Ovary (tissue), 9 donors: ENCODE data around the gene KCNJ4. TPM values are rescaled to one million over a fixed set of nuclear protein-coding genes. Genes with fewer than 3 reads are reported as not detected.

ENCODE experiments used
- DNase-seq, 5 donors: peaks; one replicate each; pipeline ENCODE4 v3.0.0-alpha.2; 2019 to 2020
- H3K27ac ChIP-seq, 2 donors: fragments of 200-600 bp; one replicate each; pipeline versions ENCODE4 v1.5.1 to v1.8.0; 2019 to 2022
- H3K27me3 ChIP-seq: fragments of 200-600 bp; one replicate; pipeline ENCODE4 v1.8.0; 2022
- H3K36me3 ChIP-seq: fragments of 200-600 bp; sonication (generic); one replicate; pipeline ENCODE4 v1.5.1; 2019
- H3K4me1 ChIP-seq: one replicate; pipeline ENCODE4 v1.8.1; 2013; ENCODE audit warnings: mild to moderate bottlenecking, moderate library complexity; ENCODE audit not compliant: insufficient read depth
- H3K4me3 ChIP-seq: fragments of 200-600 bp; sonication (generic); one replicate; pipeline ENCODE4 v1.5.1; 2017
- H3K9me3 ChIP-seq, 2 donors: fragments of 200-600 bp in 1 of 2; sonication (generic) in 1 of 2; one replicate each; pipeline versions ENCODE4 v1.5.1 to v1.8.1; 2013 to 2019; ENCODE audit warnings: mild to moderate bottlenecking in 1 of 2, moderate library complexity in 1 of 2
- EP300 ChIP-seq: sonication (generic); formaldehyde crosslinking; IDR thresholded peaks from one replicate; pipeline ENCODE4 v1.6.1; 2017; ENCODE audit warnings: antibody characterized with exemption
- POLR2A ChIP-seq: fragments of 450-650 bp; IDR thresholded peaks from one replicate; pipeline ENCODE4 v1.6.1; 2017; ENCODE audit warnings: antibody characterized with exemption, mild to moderate bottlenecking, moderate library complexity
- WGBS, 3 donors: extraction: QIAGEN DNeasy Blood & Tissue Kit in 1 of 3; methylation state at CpG; one replicate each; pipeline versions ENCODE4 v1.1.5 to v1.1.7; 2013 to 2017; 5-methylcytosine and 5-hydroxymethylcytosine counted together
- intact Hi-C, 4 donors: fragments of 100-400 bp; cut with DNase I; formaldehyde crosslinking; loops; one replicate each; pipeline versions ENCODE4 v1.11.0 to v1.15.1; 2022 to 2023
- polyA plus RNA-seq, 2 donors: library from polyadenylated mRNA; stranded (reverse); fragments of 200-250 nt in 1 of 2; fragments of 350-450 nt in 1 of 2; fragmentation: Illumina TruSeq in 1 of 2; extraction: RNeasy Lipid Tissue Mini Kit (QIAGEN cat#74804) in 1 of 2; gene quantifications; one replicate each; pipeline ENCODE4 v1.2.3, GENCODE V29; 2013 to 2014
- total RNA-seq, 7 donors: library from RNA; depleted of rRNA in 2 of 7; stranded (reverse); fragments of >200 nt in 2 of 7; fragmentation: NEBNext Ultra II Directional in 3 of 7; extraction: Animal tissue kit (Norgen Biotek cat#: 25700) in 3 of 7; gene quantifications; one replicate each; pipeline versions ENCODE4 v1.1.0 to v1.2.4, GENCODE V29; 2016 to 2023
- TF ChIP-seq, protein P1 (sequence below), 3 donors: fragments of 450-650 bp in 2 of 3; fragments of 200-600 bp in 1 of 3; IDR thresholded peaks; one replicate each; pipeline versions ENCODE4 v1.5.1 to v1.8.0; 2016 to 2022; ENCODE audit warnings: antibody characterized with exemption in 3 of 3, mild to moderate bottlenecking in 1 of 3
- donor health status: DM: no; HTN: no; CAD: no; lungs with moderate emphysema.
- donor health status: DM: no; HTN: no; CAD: no.
- donor health status: Bipolar disorder and iron deficiency.
- donor health status: DM: yes; HTN: yes; CAD: no.
- donor health status: DM: no; HTN: no; CAD: no.
- donor health status: DM: yes; HTN: yes; CAD: no.

The KCNJ4 gene
- total and polyA plus RNA-seq, 9 donors, result 0.02 to 0.62 TPM; not detected in 7

DNA sequence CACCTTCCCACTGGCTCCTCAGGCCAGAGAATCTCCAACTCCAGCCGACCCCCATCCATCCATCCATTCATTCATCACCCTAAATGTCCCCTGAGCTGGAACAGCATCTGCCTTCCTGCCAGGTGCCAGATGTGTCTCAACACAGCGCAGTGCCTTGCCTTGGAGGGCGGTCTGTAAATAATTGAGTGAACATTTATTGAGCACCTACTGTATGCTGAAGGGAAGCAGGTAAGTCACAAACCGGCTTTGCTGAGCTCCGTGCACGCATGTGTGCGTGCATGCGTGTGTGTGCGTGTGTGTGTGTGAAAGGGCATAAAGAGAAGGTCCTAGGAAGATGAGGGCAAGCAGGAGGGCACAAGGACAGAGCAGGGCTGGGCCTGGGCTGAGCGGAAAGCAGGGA is 10.2 kb downstream of the KCNJ4 start:
- peaks cover 3% of the 10 kb centered on the region for H3K27me3 ChIP-seq
- WGBS, 3 donors, result 80 to 89% (median 87%) methylated on average over 10 of the region's 10 CpGs
- no peaks in the 10 kb centered on the region for H3K4me1 ChIP-seq
- H3K36me3 ChIP-seq, result no peaks in the 10 kb centered on the region
- intact Hi-C loops, result no loop called here
- H3K4me3 ChIP-seq, result no peak overlapping the region
- H3K27ac ChIP-seq, result no peak overlapping the region
- TF ChIP-seq, protein P1, sequence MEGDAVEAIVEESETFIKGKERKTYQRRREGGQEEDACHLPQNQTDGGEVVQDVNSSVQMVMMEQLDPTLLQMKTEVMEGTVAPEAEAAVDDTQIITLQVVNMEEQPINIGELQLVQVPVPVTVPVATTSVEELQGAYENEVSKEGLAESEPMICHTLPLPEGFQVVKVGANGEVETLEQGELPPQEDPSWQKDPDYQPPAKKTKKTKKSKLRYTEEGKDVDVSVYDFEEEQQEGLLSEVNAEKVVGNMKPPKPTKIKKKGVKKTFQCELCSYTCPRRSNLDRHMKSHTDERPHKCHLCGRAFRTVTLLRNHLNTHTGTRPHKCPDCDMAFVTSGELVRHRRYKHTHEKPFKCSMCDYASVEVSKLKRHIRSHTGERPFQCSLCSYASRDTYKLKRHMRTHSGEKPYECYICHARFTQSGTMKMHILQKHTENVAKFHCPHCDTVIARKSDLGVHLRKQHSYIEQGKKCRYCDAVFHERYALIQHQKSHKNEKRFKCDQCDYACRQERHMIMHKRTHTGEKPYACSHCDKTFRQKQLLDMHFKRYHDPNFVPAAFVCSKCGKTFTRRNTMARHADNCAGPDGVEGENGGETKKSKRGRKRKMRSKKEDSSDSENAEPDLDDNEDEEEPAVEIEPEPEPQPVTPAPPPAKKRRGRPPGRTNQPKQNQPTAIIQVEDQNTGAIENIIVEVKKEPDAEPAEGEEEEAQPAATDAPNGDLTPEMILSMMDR (IDR thresholded peaks at IDR 0.05), result no peak
- no peak for TF ChIP-seq POLR2A
- DNase-seq, result no peak
- no peaks in the 10 kb centered on the region for H3K9me3 ChIP-seq

DNA sequence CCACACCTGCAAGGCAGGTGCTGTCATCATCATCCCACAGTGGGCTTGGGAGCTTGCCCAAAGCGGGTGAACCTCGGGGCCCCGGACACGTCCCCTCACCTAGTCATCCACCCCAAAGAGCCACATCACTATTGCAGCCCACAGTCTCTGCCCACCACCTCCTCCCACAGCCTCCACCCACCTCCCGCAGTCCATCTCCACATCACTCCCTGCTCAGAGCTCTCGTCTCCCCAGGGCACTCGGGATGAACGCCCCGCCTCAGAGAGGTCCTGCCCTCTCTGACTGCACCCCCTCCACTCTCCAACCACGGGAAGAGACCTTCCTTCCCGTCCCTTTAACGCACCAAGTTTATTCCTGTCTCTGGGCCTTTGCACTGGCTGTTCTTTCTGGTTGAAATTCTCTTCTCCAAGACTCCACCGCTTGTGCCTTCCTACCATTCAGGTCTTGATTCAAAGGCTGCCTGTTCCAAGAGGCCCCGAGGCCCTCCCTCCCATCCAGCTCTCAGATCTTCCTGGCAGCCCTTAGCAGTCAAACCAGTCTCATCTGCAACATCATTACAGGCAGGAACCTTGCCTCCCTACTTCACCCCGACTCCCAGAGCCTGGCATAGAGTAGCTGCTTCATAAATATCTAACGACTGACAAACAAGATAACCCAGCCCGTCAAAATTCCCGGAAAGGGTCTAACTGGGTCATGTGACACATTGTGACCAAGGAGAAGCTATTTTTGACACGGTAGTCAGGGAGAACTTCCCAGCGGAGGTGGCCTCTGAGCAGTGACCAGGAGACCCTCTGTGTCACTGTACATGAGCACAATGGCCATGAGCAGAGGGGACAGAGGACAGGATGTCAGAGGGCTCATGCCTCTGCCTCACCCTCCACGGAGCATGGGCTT is 11.1 kb downstream of the KCNJ4 start:
- no peak for TF ChIP-seq EP300
- TF ChIP-seq, protein P1 (IDR thresholded peaks at IDR 0.05), result no peak
- TF ChIP-seq POLR2A, result no peak
- Histone ChIP-seq H3K9me3 (no peaks in the 10 kb centered on the region), H3K27me3 (no peaks in the 10 kb centered on the region), H3K4me1 (no peaks in the 10 kb centered on the region), H3K36me3 (no peaks in the 10 kb centered on the region), H3K4me3 (no peak overlapping the region), H3K27ac (no peak overlapping the region)
- intact Hi-C loops, result no loop called here
- 41 to 46% (median 44%) methylated on average over 21 of the region's 21 CpGs for WGBS, 3 donors
- DNase-seq, result no peak

DNA sequence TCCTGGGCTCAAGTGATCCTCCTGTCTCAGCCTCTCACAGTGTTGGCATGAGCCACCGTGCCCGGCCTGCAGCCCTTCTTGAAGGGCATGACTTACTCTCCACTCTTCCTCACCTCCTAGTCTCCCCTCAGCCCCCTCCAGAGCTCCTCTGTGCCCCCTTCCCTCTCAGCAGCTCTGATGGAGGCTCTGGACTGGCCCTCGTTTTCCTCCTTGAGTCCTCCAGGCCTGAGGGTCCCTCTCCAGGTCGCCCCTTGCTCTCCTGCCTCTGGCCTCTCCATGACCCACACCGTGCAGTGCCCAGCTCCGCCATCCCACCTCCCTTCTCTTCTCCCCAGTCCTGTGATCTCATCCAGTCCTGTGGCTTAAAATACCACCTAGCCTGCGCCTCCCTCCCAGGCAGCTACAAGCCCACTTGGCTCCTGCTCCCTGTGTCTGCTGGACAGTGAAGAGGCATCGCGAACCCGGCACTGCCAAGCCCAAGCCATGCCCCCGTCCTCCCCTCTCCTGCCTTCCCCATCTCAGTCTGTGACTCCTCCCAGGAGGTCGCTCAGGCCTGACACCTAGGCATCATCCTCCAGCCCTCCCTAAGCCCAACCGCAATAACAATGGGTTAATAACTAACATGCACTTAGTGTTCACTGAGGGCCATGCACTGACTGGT is 11.9 kb downstream of the KCNJ4 start:
- Histone ChIP-seq H3K4me1 (no peaks in the 10 kb centered on the region), H3K36me3 (no peaks in the 10 kb centered on the region), H3K4me3 (no peak overlapping the region), H3K9me3 (no peaks in the 10 kb centered on the region), H3K27ac (no peak overlapping the region), H3K27me3 (no peaks in the 10 kb centered on the region)
- 44 to 50% (median 50%) methylated on average over 13 of the region's 13 CpGs for WGBS, 3 donors
- TF ChIP-seq EP300 (no peak), POLR2A (no peak)
- TF ChIP-seq, protein P1 (IDR thresholded peaks at IDR 0.05), result no peak
- intact Hi-C loops, result no loop called here
- no peak for DNase-seq

DNA sequence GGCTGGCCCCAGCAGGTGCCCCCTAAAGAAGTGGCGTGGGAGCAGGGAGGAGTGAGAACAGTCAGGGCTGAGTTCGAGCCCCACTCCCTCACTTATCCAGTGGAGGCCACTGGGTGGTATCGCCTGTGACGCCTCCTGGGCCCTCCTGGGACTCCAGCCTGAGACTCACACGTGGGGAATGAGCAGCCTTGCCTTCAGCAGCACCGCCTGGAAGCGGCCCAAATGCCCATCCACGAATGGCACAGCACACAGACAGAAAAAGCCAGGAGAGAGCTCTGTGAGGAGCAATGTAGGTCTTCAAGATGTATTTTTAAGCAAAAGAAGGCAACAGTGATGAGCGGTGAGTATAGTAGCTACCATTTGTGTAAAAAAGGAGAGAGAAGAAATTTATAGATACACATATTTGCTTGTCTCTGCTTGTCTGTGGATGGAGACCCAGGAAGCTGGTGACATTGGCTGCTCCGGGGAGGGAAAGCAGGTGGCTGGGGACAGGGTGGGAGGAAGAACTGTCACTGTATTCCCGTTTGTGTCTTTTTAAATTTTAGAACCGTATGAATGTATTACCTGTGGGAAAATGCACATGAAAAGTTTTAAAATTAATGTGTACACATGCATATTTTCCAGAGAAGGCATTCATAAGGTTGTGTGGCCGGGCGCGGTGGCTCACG is 13.2 kb downstream of the KCNJ4 start:
- 66 to 72% (median 72%) methylated on average over 16 of the region's 16 CpGs for WGBS, 3 donors
- DNase-seq, result no peak
- Histone ChIP-seq H3K4me1 (no peaks in the 10 kb centered on the region), H3K4me3 (no peak overlapping the region), H3K27me3 (no peaks in the 10 kb centered on the region), H3K36me3 (no peaks in the 10 kb centered on the region), H3K9me3 (no peaks in the 10 kb centered on the region), H3K27ac (no peak overlapping the region)
- intact Hi-C loops, result no loop called here
- TF ChIP-seq, protein P1 (IDR thresholded peaks at IDR 0.05), result no peak
- TF ChIP-seq EP300 (no peak), POLR2A (no peak)
